ENCODE data around the gene PRTG. TPM values are rescaled to one million over a fixed set of nuclear protein-coding genes. Genes with fewer than 3 reads are reported as not detected.
"Not testable (repeated sequence)": the region's sequence is repeated elsewhere in the genome, so short reads cannot be mapped to it uniquely, and the experiment has no call there.

The PRTG gene
- total and polyA plus RNA-seq, 2 experiments from 2014 or later = 0.63 to 3.4 TPM

DNA sequence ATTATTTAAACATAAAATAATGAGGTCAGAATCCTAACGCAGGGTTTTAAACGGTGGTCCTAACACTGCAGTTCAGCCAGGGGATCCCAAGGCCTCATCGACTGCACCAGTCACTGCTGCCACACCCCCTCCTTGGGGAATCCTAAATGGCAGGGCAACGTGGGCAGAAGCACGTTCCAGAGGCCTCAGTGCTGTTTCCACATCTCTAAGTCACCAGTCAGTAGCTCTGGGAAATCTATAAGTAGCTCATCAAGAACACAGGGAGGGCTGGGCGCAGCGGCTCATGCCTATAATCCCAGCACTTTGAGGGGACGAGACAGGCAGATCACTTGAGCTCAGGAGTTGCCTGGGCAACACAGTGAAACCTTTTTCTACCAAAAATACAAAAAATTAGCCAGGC lies 47.5 kb downstream of the PRTG start:
- DNase-seq (ENCODE audit: low spot score) (peak; percentile 15), ATAC-seq (peak; percentile 76)
- no peaks in the 10 kb centered on the region for H3F3A ChIP-seq (replicated peaks; ENCODE audit: low read depth)
- H2AFZ ChIP-seq = peak overlapping the region; percentile 72; the same call in 1 of the 2 replicates
- H3K9me2 ChIP-seq (ENCODE audit: insufficient read depth) = no peaks in the 10 kb centered on the region
- H3K4me3 ChIP-seq = peak overlapping the region; percentile 14
- H3K27me3 ChIP-seq (ENCODE audit: insufficient read depth) = no peaks in the 10 kb centered on the region
- H3K36me3 ChIP-seq (ENCODE audit: insufficient read depth) = no peaks in the 10 kb centered on the region
- Mint-ChIP-seq H3K4me1 (peaks cover 31% of the 10 kb centered on the region), H3K27ac (no peak overlapping the region), H3K9me3 (no peaks in the 10 kb centered on the region), H3K36me3 (ENCODE audit: low read depth) (no peaks in the 10 kb centered on the region), H3K27me3 (ENCODE audit: insufficient read depth, low read depth, poor library complexity) (peaks cover 2% of the 10 kb centered on the region), H3K4me3 (no peak overlapping the region)
- peaks cover 28% of the 10 kb centered on the region for H3K4me1 ChIP-seq (ENCODE audit: insufficient read depth)
- TF ChIP-seq JUNB (IDR thresholded peaks at IDR 0.05; ENCODE audit: unreplicated experiment) = no peak
- TF ChIP-seq, protein P1, sequence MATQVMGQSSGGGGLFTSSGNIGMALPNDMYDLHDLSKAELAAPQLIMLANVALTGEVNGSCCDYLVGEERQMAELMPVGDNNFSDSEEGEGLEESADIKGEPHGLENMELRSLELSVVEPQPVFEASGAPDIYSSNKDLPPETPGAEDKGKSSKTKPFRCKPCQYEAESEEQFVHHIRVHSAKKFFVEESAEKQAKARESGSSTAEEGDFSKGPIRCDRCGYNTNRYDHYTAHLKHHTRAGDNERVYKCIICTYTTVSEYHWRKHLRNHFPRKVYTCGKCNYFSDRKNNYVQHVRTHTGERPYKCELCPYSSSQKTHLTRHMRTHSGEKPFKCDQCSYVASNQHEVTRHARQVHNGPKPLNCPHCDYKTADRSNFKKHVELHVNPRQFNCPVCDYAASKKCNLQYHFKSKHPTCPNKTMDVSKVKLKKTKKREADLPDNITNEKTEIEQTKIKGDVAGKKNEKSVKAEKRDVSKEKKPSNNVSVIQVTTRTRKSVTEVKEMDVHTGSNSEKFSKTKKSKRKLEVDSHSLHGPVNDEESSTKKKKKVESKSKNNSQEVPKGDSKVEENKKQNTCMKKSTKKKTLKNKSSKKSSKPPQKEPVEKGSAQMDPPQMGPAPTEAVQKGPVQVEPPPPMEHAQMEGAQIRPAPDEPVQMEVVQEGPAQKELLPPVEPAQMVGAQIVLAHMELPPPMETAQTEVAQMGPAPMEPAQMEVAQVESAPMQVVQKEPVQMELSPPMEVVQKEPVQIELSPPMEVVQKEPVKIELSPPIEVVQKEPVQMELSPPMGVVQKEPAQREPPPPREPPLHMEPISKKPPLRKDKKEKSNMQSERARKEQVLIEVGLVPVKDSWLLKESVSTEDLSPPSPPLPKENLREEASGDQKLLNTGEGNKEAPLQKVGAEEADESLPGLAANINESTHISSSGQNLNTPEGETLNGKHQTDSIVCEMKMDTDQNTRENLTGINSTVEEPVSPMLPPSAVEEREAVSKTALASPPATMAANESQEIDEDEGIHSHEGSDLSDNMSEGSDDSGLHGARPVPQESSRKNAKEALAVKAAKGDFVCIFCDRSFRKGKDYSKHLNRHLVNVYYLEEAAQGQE (IDR thresholded peaks at IDR 0.05; ENCODE audit: unreplicated experiment) = no peak
- TF ChIP-seq POLR2AphosphoS5 (IDR thresholded peaks at IDR 0.05; ENCODE audit: low read depth) = no peak
- TF ChIP-seq EZH2 (IDR thresholded peaks at IDR 0.05; ENCODE audit: low read depth, unreplicated experiment) = no peak
- no peak for TF ChIP-seq NANOG (IDR thresholded peaks at IDR 0.05; ENCODE audit: borderline replicate concordance)
- TF ChIP-seq, protein P2, sequence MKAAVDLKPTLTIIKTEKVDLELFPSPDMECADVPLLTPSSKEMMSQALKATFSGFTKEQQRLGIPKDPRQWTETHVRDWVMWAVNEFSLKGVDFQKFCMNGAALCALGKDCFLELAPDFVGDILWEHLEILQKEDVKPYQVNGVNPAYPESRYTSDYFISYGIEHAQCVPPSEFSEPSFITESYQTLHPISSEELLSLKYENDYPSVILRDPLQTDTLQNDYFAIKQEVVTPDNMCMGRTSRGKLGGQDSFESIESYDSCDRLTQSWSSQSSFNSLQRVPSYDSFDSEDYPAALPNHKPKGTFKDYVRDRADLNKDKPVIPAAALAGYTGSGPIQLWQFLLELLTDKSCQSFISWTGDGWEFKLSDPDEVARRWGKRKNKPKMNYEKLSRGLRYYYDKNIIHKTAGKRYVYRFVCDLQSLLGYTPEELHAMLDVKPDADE (IDR thresholded peaks at IDR 0.05) = no peak
- TF ChIP-seq STAT1 (IDR thresholded peaks at IDR 0.05; ENCODE audit: unreplicated experiment) = no peak
- H3K27ac ChIP-seq (ENCODE audit: low read depth) = no peak overlapping the region; the same call in 1 of the 2 replicates
- H3K4me2 ChIP-seq = peak overlapping the region; percentile 67
- no peaks in the 10 kb centered on the region for H3K79me2 ChIP-seq (replicated peaks; ENCODE audit: insufficient read depth)
- H4K20me1 ChIP-seq (replicated peaks; ENCODE audit: insufficient read depth) = no peaks in the 10 kb centered on the region

DNA sequence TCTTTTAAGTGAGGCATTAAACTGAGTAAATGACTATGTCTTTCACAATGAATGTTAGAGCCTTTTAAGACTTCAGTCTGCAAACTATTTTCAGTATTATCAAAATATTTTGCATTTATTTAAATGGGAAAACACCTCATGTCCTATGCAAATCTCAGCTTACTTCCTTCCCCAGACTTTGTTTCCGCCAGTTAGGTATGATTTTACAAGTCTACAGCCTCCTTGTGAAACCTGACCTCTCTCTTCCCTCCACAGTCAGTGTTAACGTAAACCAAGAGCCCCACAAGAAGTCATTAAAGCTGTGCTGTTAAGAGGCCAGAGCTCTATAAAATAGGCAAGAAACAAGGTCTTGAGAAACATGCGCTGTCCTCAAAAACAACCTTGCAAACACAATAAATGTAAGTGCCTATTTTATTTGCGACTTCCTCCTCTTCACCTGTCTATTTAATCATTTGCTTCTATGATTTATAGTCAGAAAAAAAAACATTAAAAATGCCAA lies 48.3 kb downstream of the PRTG start:
- H3K27me3 Mint-ChIP-seq (ENCODE audit: insufficient read depth, low read depth, poor library complexity) = peaks cover 2% of the 10 kb centered on the region
- H3K4me1 Mint-ChIP-seq = peaks cover 31% of the 10 kb centered on the region

GRCh38 chr15:55693116-55693515 lies 49.8 kb downstream of the PRTG start:
- ATAC-seq; H3F3A ChIP-seq (replicated peaks; ENCODE audit: low read depth); H3K27me3 Mint-ChIP-seq (ENCODE audit: insufficient read depth, low read depth, poor library complexity); H3K27ac ChIP-seq (ENCODE audit: low read depth); DNase-seq (ENCODE audit: low spot score); H3K4me3 ChIP-seq; H3K4me2 ChIP-seq; H3K4me3 Mint-ChIP-seq; H3K36me3 ChIP-seq (ENCODE audit: insufficient read depth); H3K9me2 ChIP-seq (ENCODE audit: insufficient read depth); H3K9me3 Mint-ChIP-seq; H3K27ac Mint-ChIP-seq; H3K36me3 Mint-ChIP-seq (ENCODE audit: low read depth); H3K79me2 ChIP-seq (replicated peaks; ENCODE audit: insufficient read depth); H2AFZ ChIP-seq; H4K20me1 ChIP-seq (replicated peaks; ENCODE audit: insufficient read depth); H3K27me3 ChIP-seq (ENCODE audit: insufficient read depth): not testable (repeated sequence)
- H3K4me1 ChIP-seq (ENCODE audit: insufficient read depth) = peaks cover 28% of the 10 kb centered on the region
- peaks cover 34% of the 10 kb centered on the region for H3K4me1 Mint-ChIP-seq

More for the DNA sequence above, 48.3 kb downstream of the PRTG start:
- ATAC-seq (peak; percentile 98), DNase-seq (ENCODE audit: low spot score) (peak; percentile 67)
- H3K36me3 Mint-ChIP-seq (ENCODE audit: low read depth) = no peaks in the 10 kb centered on the region
- Histone ChIP-seq H2AFZ (no peak overlapping the region), H3K27me3 (ENCODE audit: insufficient read depth) (no peaks in the 10 kb centered on the region), H3K79me2 (replicated peaks; ENCODE audit: insufficient read depth) (no peaks in the 10 kb centered on the region), H3K9me2 (ENCODE audit: insufficient read depth) (no peaks in the 10 kb centered on the region), H3K27ac (ENCODE audit: low read depth) (no peak overlapping the region; the same call in 1 of the 2 replicates), H3K4me2 (peak overlapping the region; percentile 67), H4K20me1 (replicated peaks; ENCODE audit: insufficient read depth) (no peaks in the 10 kb centered on the region), H3F3A (replicated peaks; ENCODE audit: low read depth) (no peaks in the 10 kb centered on the region), H3K4me3 (peak overlapping the region; percentile 14), H3K4me1 (ENCODE audit: insufficient read depth) (peaks cover 28% of the 10 kb centered on the region), H3K36me3 (ENCODE audit: insufficient read depth) (no peaks in the 10 kb centered on the region)
- no peaks in the 10 kb centered on the region for H3K9me3 Mint-ChIP-seq
- peak overlapping the region; percentile 29; the same call in 2 of the 3 replicates for H3K4me3 Mint-ChIP-seq
- peak overlapping the region; percentile 28 for H3K27ac Mint-ChIP-seq
- TF ChIP-seq JUNB (IDR thresholded peaks at IDR 0.05; ENCODE audit: unreplicated experiment) (no peak), ZNF331 (CRISPR knock-in tag; IDR thresholded peaks at IDR 0.05; ENCODE audit: low read depth) (no peak), POLR2AphosphoS5 (IDR thresholded peaks at IDR 0.05; ENCODE audit: low read depth) (no peak)

Measured in GM23338 (cell line).